HG03521 (cell line): ENCODE data around the gene SOCS1.

Experiments used
- ATAC-seq: cut with Tn5 transposase; IDR thresholded peaks from one replicate; pipeline ENCODE4 v1.9.1; 2021; ENCODE audit warnings: mild to moderate bottlenecking, moderate library complexity; ENCODE audit not compliant: unreplicated experiment

Gene SOCS1

DNA sequence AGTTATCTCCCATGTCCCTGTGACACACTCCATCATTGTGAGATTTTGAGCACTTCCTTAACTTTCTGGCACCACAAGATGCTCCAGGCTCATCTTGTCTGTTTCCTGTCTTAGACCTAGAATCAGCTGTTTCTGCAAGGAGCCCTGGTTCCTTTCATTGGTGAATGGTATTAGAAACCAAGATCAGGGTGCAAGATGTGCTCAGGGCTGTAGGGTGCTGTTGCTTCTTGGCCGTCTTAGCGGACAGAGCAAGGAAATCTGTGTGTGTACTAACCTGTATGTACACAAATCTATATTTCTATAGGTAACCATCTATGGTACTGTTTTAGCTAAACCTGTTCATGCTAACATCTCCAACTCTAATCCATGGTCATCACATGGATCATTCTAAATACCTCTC is 33.2 kb upstream of the SOCS1 start:
- ATAC-seq: no peak

DNA sequence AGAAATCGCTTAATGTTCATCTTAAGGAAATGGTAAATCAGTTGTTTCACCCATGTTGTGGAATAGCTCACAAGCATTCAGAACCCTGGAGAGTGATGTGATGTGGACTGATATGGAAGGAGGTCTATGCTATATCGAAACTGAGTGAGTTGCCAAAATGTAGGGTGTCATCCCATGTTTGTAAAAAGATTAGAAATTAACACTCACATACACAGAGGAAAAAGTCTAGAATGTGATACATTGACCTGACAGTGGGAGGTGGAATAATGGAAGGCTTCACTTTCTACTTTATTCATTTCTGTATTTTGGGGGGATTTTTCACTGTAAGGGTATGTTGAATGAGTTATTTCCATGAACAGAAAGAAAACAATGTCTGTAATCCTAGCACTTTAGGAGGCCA is 29.8 kb upstream of the SOCS1 start:
- no peak for ATAC-seq

GRCh38 chr16:11283820-11284248 is 27.8 kb upstream of the SOCS1 start:
- no peak for ATAC-seq

DNA sequence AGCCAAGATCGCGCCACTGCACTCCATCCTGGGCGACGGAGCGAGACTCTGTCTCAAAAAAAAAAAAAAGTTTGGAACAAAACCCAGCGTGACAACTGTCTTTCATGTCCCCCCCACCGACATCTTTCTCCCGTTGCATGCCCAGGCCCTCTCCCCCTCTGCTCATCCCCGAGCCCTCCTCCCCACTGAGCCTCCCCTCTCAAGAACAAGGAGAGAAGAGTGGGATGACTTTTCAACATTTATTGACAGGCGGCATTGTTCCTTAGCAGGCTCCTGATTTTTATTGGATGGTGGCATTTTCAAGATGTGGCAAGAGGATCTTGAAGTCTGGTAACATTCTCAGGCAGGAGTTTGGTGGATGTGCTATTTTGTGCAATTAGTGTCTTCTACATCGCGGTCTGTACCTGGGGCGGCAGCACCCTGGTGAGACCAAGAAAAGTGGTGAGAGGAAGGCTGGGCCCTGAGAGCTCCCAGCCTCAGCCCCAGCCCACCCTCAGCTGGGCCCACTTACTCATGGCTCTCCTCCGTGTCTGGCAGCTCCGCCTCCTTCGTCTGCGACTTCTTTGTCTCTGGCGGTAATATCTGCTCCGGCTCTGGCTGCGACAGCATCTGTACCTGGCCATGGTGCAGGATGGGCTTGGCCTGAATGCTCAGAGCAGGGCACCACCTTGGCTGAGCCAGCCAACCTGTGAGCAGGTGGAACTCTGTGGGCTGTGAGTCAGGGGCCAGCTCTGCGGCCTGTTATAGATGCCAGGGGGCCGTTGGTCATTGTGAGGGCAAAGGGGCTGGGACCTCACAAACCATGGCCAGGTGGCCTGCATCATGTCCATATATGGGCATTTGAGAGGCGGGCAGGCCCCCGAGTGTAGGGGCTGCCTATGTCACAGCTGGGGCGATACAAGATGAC is 24.9 kb upstream of the SOCS1 start, which contains the start of gene PRM1:
TSS of gene PRM1 (minus strand) at position 715 of the 907 bp plus-strand sequence. CDS start at position 623, 92 bp downstream.
- no peak for ATAC-seq

- ATAC-seq: no peak
These were observed 23.0 kb upstream of the SOCS1 start for GRCh38 chr16:11278681-11279628.

- ATAC-seq: no peak
These were observed 21.8 kb upstream of the SOCS1 start for GRCh38 chr16:11277607-11278337.

DNA sequence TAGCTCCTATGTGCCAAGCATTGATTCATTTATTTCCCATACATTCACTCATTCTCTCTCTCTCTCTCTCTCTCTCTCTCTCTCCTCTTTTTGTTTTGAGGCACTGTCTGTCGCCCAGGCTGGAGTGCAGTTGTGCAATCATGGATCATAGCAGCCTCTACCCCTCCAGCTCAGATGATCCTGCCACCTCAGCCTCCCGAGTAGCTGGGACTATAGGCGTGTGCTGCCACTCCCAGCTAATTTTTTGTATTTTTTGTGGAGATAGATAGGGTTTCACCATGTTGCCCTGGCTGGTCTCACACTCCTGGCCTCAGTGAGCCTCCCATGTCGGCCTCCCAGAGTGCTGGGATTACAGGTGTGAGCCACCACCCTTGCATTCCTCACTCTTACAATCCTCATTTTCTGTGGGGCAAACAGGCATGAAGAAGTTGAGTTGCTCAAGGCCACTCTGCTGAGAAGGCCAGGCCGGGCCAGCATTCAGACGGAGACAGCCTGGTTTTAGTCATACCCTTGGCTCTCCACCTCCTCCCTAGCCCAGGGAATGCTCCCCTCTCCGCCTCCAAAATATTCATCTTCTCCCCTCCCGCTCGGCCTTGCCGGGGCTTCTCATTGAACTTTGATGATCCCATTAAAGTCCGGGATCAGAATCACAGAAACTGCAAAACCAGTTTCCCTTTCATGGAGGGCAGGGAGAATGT is 21.0 kb upstream of the SOCS1 start:
- no peak for ATAC-seq

GRCh38 chr16:11276143-11276895 is 20.3 kb upstream of the SOCS1 start, which contains the start of gene PRM2:
PRM2 (minus strand) TSS chr16:11276480; CDS start chr16:11276370, 110 bp downstream.
- ATAC-seq: no peak

- no peak for ATAC-seq
These were observed 19.0 kb upstream of the SOCS1 start for GRCh38 chr16:11274964-11275363.

GRCh38 chr16:11273721-11274324 is 17.8 kb upstream of the SOCS1 start:
- ATAC-seq: no peak

- no peak for ATAC-seq
These were observed 17.1 kb upstream of the SOCS1 start, which contains the start of gene PRM3 for GRCh38 chr16:11272921-11273720. PRM3 (minus strand) TSS chr16:11273629; CDS start chr16:11273595, 34 bp downstream.

DNA sequence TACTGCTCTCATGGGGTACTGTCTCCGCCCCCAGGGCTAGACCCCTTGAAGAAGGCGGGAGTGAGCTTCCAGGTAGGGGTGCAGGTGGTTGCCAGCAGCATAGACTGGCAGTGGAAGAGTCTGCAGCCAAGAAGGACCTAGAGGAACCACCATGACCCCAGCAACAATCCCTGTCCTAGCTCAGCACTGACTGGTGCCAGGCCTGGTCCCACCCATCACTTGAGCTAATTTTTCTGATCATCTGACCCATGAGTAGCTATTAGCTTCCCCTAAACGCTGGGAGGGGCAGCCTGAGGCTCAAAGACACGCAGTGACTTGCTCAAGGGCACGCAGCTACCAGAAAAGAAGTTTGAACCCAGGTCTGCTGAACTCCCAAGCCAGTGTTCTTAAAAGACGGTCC is 16.5 kb upstream of the SOCS1 start:
- no peak for ATAC-seq

GRCh38 chr16:11271610-11272009 is 15.6 kb upstream of the SOCS1 start:
- ATAC-seq: no peak

- no peak for ATAC-seq
These were observed 14.7 kb upstream of the SOCS1 start for GRCh38 chr16:11270602-11271162.

GRCh38 chr16:11268921-11269375 is 12.9 kb upstream of the SOCS1 start, which contains the start of gene TNP2:
TNP2 (minus strand) TSS chr16:11269325; CDS start chr16:11269262, 63 bp downstream.
- ATAC-seq: no peak

DNA sequence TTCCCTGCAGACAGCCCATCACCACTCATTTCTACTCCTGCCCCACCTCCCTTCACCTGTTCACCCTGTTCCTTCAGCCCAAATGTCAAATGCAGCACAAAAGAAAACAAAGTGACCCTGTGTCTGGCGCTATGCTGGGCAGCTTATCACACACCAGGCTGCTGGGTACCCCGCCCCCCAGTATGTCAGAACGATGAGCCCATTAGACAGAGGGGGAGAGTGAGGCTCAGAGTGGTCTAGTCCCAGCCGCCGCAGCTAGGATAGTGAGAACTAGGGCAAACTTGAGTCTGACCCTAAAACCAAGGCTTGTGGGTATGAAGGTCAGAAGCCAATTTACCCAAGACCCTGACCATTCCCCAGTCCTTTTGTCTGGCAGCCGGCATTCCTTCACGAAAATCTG is 9.1 kb upstream of the SOCS1 start:
- no peak for ATAC-seq

DNA sequence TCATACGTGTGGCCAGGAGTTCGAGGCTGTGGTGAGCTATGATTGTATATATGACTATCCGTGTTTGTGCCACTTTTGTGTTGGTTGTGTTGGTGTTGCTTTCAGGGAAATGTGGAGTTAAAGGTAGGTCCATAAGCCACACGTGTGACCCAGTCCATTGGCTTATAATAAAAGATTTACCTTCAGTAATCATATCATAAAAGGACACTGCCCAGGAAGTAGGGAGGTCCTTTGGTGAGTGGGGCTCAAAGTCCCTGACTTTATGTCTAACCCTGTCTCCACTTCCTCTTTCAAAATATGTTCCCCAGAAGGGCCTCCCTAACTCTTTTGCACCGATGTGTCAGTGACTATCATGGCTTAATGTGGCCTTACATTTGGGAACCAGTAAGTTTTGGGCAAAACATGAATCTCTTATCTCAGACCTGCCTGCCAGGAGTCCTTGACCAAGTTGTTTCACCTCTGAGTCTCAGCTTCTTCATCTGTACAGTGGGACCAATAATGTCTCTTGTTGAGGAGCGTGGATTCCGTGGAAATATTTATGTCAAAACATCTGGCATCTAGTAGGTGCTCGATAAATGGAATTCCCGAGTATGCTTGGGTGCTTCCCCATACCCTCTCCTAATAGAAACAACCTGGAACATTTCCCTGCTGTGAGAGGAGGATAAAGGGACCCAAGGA is 8.3 kb upstream of the SOCS1 start:
- no peak for ATAC-seq
